ENCODE data around the gene ARAP2.

GRCh38 chr4:36065274-36065871 lies 178.9 kb downstream of the ARAP2 start:
- TF ChIP-seq, protein P1, sequence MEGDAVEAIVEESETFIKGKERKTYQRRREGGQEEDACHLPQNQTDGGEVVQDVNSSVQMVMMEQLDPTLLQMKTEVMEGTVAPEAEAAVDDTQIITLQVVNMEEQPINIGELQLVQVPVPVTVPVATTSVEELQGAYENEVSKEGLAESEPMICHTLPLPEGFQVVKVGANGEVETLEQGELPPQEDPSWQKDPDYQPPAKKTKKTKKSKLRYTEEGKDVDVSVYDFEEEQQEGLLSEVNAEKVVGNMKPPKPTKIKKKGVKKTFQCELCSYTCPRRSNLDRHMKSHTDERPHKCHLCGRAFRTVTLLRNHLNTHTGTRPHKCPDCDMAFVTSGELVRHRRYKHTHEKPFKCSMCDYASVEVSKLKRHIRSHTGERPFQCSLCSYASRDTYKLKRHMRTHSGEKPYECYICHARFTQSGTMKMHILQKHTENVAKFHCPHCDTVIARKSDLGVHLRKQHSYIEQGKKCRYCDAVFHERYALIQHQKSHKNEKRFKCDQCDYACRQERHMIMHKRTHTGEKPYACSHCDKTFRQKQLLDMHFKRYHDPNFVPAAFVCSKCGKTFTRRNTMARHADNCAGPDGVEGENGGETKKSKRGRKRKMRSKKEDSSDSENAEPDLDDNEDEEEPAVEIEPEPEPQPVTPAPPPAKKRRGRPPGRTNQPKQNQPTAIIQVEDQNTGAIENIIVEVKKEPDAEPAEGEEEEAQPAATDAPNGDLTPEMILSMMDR (IDR thresholded peaks at IDR 0.05) = no peak
- no peak for TF ChIP-seq POLR2A (IDR thresholded peaks at IDR 0.05)
- no peak for TF ChIP-seq POLR2AphosphoS5 (IDR thresholded peaks at IDR 0.05; ENCODE audit: insufficient read depth in 1 of 2, low read depth in 1 of 2)
